H1 (cell line): ENCODE data around the gene MACC1. TPM values are rescaled to one million over a fixed set of nuclear protein-coding genes. Genes with fewer than 3 reads are reported as not detected.

ENCODE experiments used
- CTCF ChIA-PET: fragments of 300-600 bp; sonication (Branson Sonifier 250); formaldehyde crosslinking; loops from one replicate; lab custom pipeline; 2021; ENCODE audit not compliant: partially characterized antibody; lab: Charles Lee
- POLR2A ChIA-PET: fragments of 300-600 bp; sonication (Branson Sonifier 250); formaldehyde crosslinking; loops from one replicate; lab custom pipeline; 2021; ENCODE audit warnings: inconsistent platforms; ENCODE audit not compliant: partially characterized antibody; lab: Charles Lee
- DNase-seq, 2 experiments: peaks; one replicate each; pipeline versions ENCODE4 v3.0.0 to v3.0.0-alpha.2; 2010 to 2022; ENCODE audit warnings: low spot score in 2 of 2, low read depth in 1 of 2, mixed read lengths in 1 of 2
- FAIRE-seq: peaks from 2 replicates; lab custom pipeline; 2011; peaks lifted over from hg19 to GRCh38; lab: Jason Lieb, UNC
- H2AFZ ChIP-seq: 2 replicates; pipeline ENCODE4 v1.8.1; 2012; ENCODE audit warnings: low read length, inconsistent platforms
- H2AK5ac ChIP-seq: 2 replicates; pipeline ENCODE4 v1.6.1; 2013; ENCODE audit warnings: low read depth, low read length
- H2BK120ac ChIP-seq: replicated peaks from 2 replicates; pipeline ENCODE3; 2013; ENCODE audit warnings: low read depth, low read length, inconsistent platforms
- H2BK12ac ChIP-seq: 2 replicates; pipeline ENCODE4 v1.6.1; 2013; ENCODE audit warnings: low read depth, low read length
- H2BK15ac ChIP-seq: 2 replicates; pipeline ENCODE4 v1.6.1; 2013; ENCODE audit warnings: low read length
- H2BK20ac ChIP-seq: 2 replicates; pipeline ENCODE4 v1.6.1; 2013; ENCODE audit warnings: low read length
- H2BK5ac ChIP-seq: 2 replicates; pipeline ENCODE4 v1.6.1; 2013; ENCODE audit warnings: low read depth, low read length
- H3K14ac ChIP-seq: 2 replicates; pipeline ENCODE4 v1.6.1; 2013; ENCODE audit warnings: inconsistent platforms; ENCODE audit not compliant: insufficient read length
- H3K18ac ChIP-seq: 2 replicates; pipeline ENCODE4 v1.6.1; 2013; ENCODE audit warnings: low read length; ENCODE audit errors: extremely low read depth
- H3K23ac ChIP-seq: 2 replicates; pipeline ENCODE4 v1.6.1; 2013; ENCODE audit warnings: inconsistent platforms; ENCODE audit not compliant: insufficient read length
- H3K23me2 ChIP-seq: 2 replicates; pipeline ENCODE4 v1.6.1; 2013; ENCODE audit warnings: low read depth, low read length
- H3K27ac ChIP-seq: 2 replicates; pipeline ENCODE4 v1.6.1; 2011; ENCODE audit warnings: low read depth, low read length, inconsistent platforms
- H3K27me3 ChIP-seq, 4 experiments: replicated peaks in 1 of 4; 1 replicate in 1 of 4; 2 replicates in 3 of 4; pipeline versions ENCODE4 v1.6.1 to v1.8.1; 2011 to 2013; ENCODE audit warnings: low read length in 3 of 4, mild to moderate bottlenecking in 3 of 4, inconsistent platforms in 2 of 4, mixed read lengths in 2 of 4, moderate library complexity in 1 of 4; ENCODE audit not compliant: control insufficient read depth in 3 of 4, insufficient read depth in 3 of 4; ENCODE audit errors: extremely low read depth in 1 of 4
- H3K36me3 ChIP-seq, 4 experiments: 2 replicates each; pipeline versions ENCODE4 v1.6.1 to v1.8.1; 2011 to 2013; ENCODE audit warnings: mild to moderate bottlenecking in 4 of 4, low read length in 3 of 4, moderate library complexity in 2 of 4, control low read depth in 1 of 4, inconsistent platforms in 1 of 4; ENCODE audit not compliant: insufficient read depth in 4 of 4, control insufficient read depth in 2 of 4
- H3K4ac ChIP-seq: replicated peaks from 2 replicates; pipeline ENCODE3; 2013; ENCODE audit warnings: low read length, low read depth, mixed read lengths, inconsistent platforms; ENCODE audit not compliant: insufficient read length
- H3K4me1 ChIP-seq, 4 experiments: replicated peaks in 1 of 4; 1 replicate in 1 of 4; 2 replicates in 3 of 4; pipeline versions ENCODE4 v1.6.1 to v1.8.1; 2011 to 2013; ENCODE audit warnings: low read length in 3 of 4, inconsistent platforms in 2 of 4, mixed read lengths in 1 of 4; ENCODE audit not compliant: insufficient read depth in 4 of 4, control insufficient read depth in 3 of 4
- H3K4me2 ChIP-seq, 2 experiments: 2 replicates each; pipeline versions ENCODE4 v1.6.1 to v1.8.1; 2011 to 2013; ENCODE audit warnings: low read depth in 2 of 2, low read length in 2 of 2, control low read depth in 1 of 2, inconsistent platforms in 1 of 2, mild to moderate bottlenecking in 1 of 2; ENCODE audit not compliant: insufficient read depth in 1 of 2
- H3K4me3 ChIP-seq, 4 experiments: fragments of 200-600, 300-600 bp in 1 of 4; sonication (generic), shearing (Covaris generic), sonication (Bioruptor Twin) in 1 of 4; 2 replicates each; pipeline versions ENCODE4 v1.5.1 to v1.8.1; 2011 to 2016; ENCODE audit warnings: low read length in 4 of 4, low read depth in 3 of 4, control low read depth in 2 of 4, inconsistent platforms in 2 of 4, mild to moderate bottlenecking in 2 of 4, mixed read lengths in 1 of 4, moderate library complexity in 1 of 4; ENCODE audit not compliant: insufficient read depth in 2 of 4; ENCODE audit errors: extremely low read depth in 1 of 4
- H3K56ac ChIP-seq: replicated peaks from 2 replicates; pipeline ENCODE3; 2013; ENCODE audit warnings: low read depth, mild to moderate bottlenecking, mixed read lengths, low read length, inconsistent platforms; ENCODE audit not compliant: insufficient read length
- H3K79me1 ChIP-seq: 2 replicates; pipeline ENCODE4 v1.6.1; 2013; ENCODE audit warnings: low read depth, low read length, control low read depth
- H3K79me2 ChIP-seq, 2 experiments: 2 replicates each; pipeline versions ENCODE4 v1.6.1 to v1.8.1; 2012 to 2013; ENCODE audit warnings: low read length in 2 of 2, mild to moderate bottlenecking in 2 of 2, inconsistent platforms in 1 of 2; ENCODE audit not compliant: insufficient read depth in 2 of 2, control insufficient read depth in 1 of 2
- H3K9ac ChIP-seq, 4 experiments: replicated peaks in 1 of 4; 1 replicate in 1 of 4; 2 replicates in 3 of 4; pipeline versions ENCODE4 v1.6.1 to v1.8.1; 2011 to 2013; ENCODE audit warnings: low read depth in 3 of 4, low read length in 3 of 4, control low read depth in 2 of 4, mild to moderate bottlenecking in 2 of 4, moderate library complexity in 2 of 4, inconsistent platforms in 1 of 4; ENCODE audit errors: extremely low read depth in 1 of 4
- H3K9me3 ChIP-seq, 2 experiments: 2 replicates each; pipeline versions ENCODE4 v1.6.1 to v1.8.1; 2012 to 2013; ENCODE audit warnings: mild to moderate bottlenecking in 2 of 2, moderate library complexity in 2 of 2, control low read depth in 1 of 2, inconsistent platforms in 1 of 2, low read depth in 1 of 2, low read length in 1 of 2, mixed read lengths in 1 of 2; ENCODE audit not compliant: insufficient read depth in 2 of 2
- H4K20me1 ChIP-seq, 2 experiments: replicated peaks in 1 of 2; 2 replicates each; pipeline versions ENCODE3 to v1.8.1; 2011 to 2013; ENCODE audit warnings: inconsistent platforms in 2 of 2, low read length in 2 of 2, mild to moderate bottlenecking in 1 of 2; ENCODE audit not compliant: insufficient read depth in 2 of 2, control insufficient read depth in 1 of 2
- H4K5ac ChIP-seq: 2 replicates; pipeline ENCODE4 v1.6.1; 2013; ENCODE audit warnings: low read length, low read depth, mixed read lengths, inconsistent platforms; ENCODE audit not compliant: insufficient read length
- H4K8ac ChIP-seq: 2 replicates; pipeline ENCODE4 v1.8.0; 2013; ENCODE audit warnings: mild to moderate bottlenecking, moderate library complexity, low read length, inconsistent platforms; ENCODE audit not compliant: insufficient read depth; ENCODE audit errors: extremely low read depth
- H4K91ac ChIP-seq: replicated peaks from 2 replicates; pipeline ENCODE3; 2013; ENCODE audit warnings: low read length, mixed read lengths, inconsistent platforms; ENCODE audit not compliant: insufficient read length
- CTBP2 ChIP-seq: IDR thresholded peaks from 2 replicates; pipeline ENCODE4 v1.7.0; 2011; ENCODE audit warnings: borderline replicate concordance, mild to moderate bottlenecking, moderate library complexity, mixed read lengths, low read length; ENCODE audit not compliant: insufficient read depth, insufficient read length
- GTF2F1 ChIP-seq: IDR thresholded peaks from 2 replicates; pipeline ENCODE4 v1.6.1; 2012; ENCODE audit warnings: low read depth, low read length, improper control_type of control experiment, borderline replicate concordance
- JUN ChIP-seq: IDR thresholded peaks from 2 replicates; pipeline ENCODE4 v1.6.1; 2011; ENCODE audit warnings: low read depth, mild to moderate bottlenecking, improper control_type of control experiment, low read length
- POU5F1 ChIP-seq: IDR thresholded peaks from 2 replicates; pipeline ENCODE4 v1.6.1; 2011; ENCODE audit warnings: low read depth, mild to moderate bottlenecking, low read length, moderate library complexity
- RBBP5 ChIP-seq: IDR thresholded peaks from 2 replicates; pipeline ENCODE4 v1.7.1; 2012; ENCODE audit warnings: low read depth, mild to moderate bottlenecking, inconsistent platforms, low read length, moderate library complexity, borderline replicate concordance
- TAF1 ChIP-seq: IDR thresholded peaks from 2 replicates; pipeline ENCODE4 v1.6.1; 2011; ENCODE audit warnings: mild to moderate bottlenecking, low read depth, low read length
- TCF12 ChIP-seq: IDR thresholded peaks from 2 replicates; pipeline ENCODE4 v1.6.1; 2011; ENCODE audit warnings: low read depth, mild to moderate bottlenecking, low read length
- WGBS, 2 experiments: shearing (Covaris generic) in 1 of 2; methylation state at CpG; one replicate each; pipeline versions ENCODE4 v1.1.6 to v1.1.7; 2013 to 2015; ENCODE audit warnings: low lambda C conversion rate in 2 of 2, mixed read lengths in 2 of 2, inconsistent platforms in 1 of 2, low coverage in 1 of 2, missing lambda C conversion rate in 1 of 2; ENCODE audit not compliant: insufficient replicate concordance in 2 of 2, insufficient coverage in 1 of 2, insufficient read length in 1 of 2; ENCODE audit errors: extremely low coverage in 1 of 2, missing lambda C conversion rate in 1 of 2; 5-methylcytosine and 5-hydroxymethylcytosine counted together
- polyA plus RNA-seq, 7 experiments: library from polyadenylated mRNA; depleted of rRNA in 3 of 7; stranded (reverse) in 5 of 7; unstranded in 2 of 7; fragments of >200 nt in 5 of 7; fragments of 200-250 nt in 2 of 7; gene quantifications; 1 replicate in 5 of 7; 2 replicates in 1 of 7; 4 replicates in 1 of 7; pipeline versions ENCODE4 v1.2.1 to v1.2.3, GENCODE V29; 2011 to 2013; ENCODE audit warnings: missing spikeins in 2 of 7, mixed read lengths in 2 of 7
- total RNA-seq: library from RNA; stranded (reverse); fragmentation: NEBNext Ultra II Directional; extraction: Animal tissue kit (Norgen Biotek cat#: 25700); gene quantifications from 2 replicates; pipeline ENCODE4 v1.2.1, GENCODE V29; 2021
- TF ChIP-seq, protein P1 (sequence below): IDR thresholded peaks from 2 replicates; pipeline ENCODE4 v1.6.1; 2012; ENCODE audit warnings: inconsistent platforms
- TF ChIP-seq, protein P2 (sequence below), 3 experiments: IDR thresholded peaks; 1 replicate in 2 of 3; 2 replicates in 1 of 3; pipeline versions ENCODE4 v1.5.1 to v1.6.1; 2011; ENCODE audit warnings: low read length in 3 of 3, mild to moderate bottlenecking in 3 of 3, inconsistent platforms in 2 of 3, low read depth in 1 of 3, moderate library complexity in 1 of 3; ENCODE audit not compliant: insufficient read depth in 1 of 3; ENCODE audit errors: control extremely low read depth in 1 of 3

Gene MACC1
- total and polyA plus RNA-seq, 2 of the 8 experiments (the other 6 are each of a cell fraction or from before 2014, with no cell fraction given): 2.0 to 17.2 TPM

- Histone ChIP-seq H3K27ac (no peak overlapping the region), H3K56ac (no peak overlapping the region), H3K9ac (no peak overlapping the region), H2BK120ac (no peak overlapping the region), H3K23me2 (no peaks in the 10 kb centered on the region; the same call in 1 of the 2 replicates), H4K20me1 (no peaks in the 10 kb centered on the region), H3K36me3 (no peaks in the 10 kb centered on the region), H3K14ac (no peak overlapping the region), H4K91ac (no peak overlapping the region), H3K79me1 (no peaks in the 10 kb centered on the region), H2BK15ac (no peak overlapping the region), H3K9me3 (no peaks in the 10 kb centered on the region), H2BK5ac (no peak overlapping the region), H3K27me3 (no peaks in the 10 kb centered on the region), H3K79me2 (no peaks in the 10 kb centered on the region; a peak in 1 of 4 replicates), H2BK12ac (no peak overlapping the region), H2BK20ac (no peak overlapping the region), H4K5ac (no peak overlapping the region), H3K18ac (no peak overlapping the region), H3K4me2 (no peak overlapping the region), H4K8ac (no peak overlapping the region), H3K23ac (no peak overlapping the region), H3K4me3 (no peak overlapping the region), H3K4ac (no peak overlapping the region), H3K4me1 (peaks cover 0 to 2% (median 0%) of the 10 kb centered on the region in 4 experiments; a peak in 1 of 7 replicates), H2AFZ (no peak overlapping the region), H2AK5ac (no peak overlapping the region)
- POLR2A ChIA-PET: interaction anchor here (1.5 kb wide), 1 partner anchor 93 kb away, joined by 3 read pairs; the partner anchor contains the start of gene ITGB8
- no peak for FAIRE-seq
- 81% methylated on average over 2 of the region's 2 CpGs; no CpG with 5 or more reads in 1 of the 2 experiments for WGBS, 2 experiments
- no peak for DNase-seq
- CTCF ChIA-PET: interaction anchor here (0.9 to 2.2 kb wide), 4 partner anchors 20 to 74 kb away, joined by 3 to 9 read pairs (median 4); partner anchors contain the start of gene MACC1
- TF ChIP-seq CTBP2 (no peak), RBBP5 (no peak), TCF12 (no peak), JUN (no peak), TAF1 (no peak), POU5F1 (no peak), GTF2F1 (no peak)
- TF ChIP-seq, protein P1, sequence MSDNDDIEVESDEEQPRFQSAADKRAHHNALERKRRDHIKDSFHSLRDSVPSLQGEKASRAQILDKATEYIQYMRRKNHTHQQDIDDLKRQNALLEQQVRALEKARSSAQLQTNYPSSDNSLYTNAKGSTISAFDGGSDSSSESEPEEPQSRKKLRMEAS: no peak
- TF ChIP-seq, protein P2, sequence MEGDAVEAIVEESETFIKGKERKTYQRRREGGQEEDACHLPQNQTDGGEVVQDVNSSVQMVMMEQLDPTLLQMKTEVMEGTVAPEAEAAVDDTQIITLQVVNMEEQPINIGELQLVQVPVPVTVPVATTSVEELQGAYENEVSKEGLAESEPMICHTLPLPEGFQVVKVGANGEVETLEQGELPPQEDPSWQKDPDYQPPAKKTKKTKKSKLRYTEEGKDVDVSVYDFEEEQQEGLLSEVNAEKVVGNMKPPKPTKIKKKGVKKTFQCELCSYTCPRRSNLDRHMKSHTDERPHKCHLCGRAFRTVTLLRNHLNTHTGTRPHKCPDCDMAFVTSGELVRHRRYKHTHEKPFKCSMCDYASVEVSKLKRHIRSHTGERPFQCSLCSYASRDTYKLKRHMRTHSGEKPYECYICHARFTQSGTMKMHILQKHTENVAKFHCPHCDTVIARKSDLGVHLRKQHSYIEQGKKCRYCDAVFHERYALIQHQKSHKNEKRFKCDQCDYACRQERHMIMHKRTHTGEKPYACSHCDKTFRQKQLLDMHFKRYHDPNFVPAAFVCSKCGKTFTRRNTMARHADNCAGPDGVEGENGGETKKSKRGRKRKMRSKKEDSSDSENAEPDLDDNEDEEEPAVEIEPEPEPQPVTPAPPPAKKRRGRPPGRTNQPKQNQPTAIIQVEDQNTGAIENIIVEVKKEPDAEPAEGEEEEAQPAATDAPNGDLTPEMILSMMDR (IDR thresholded peaks at IDR 0.05; ENCODE audit: control extremely low read depth in 1 of 3, insufficient read depth in 1 of 3, low read depth in 1 of 3, low read length in 3 of 3): no peak
Measured at GRCh38 chr7:20237464-20238193, 20.4 kb upstream of the MACC1 start.
